Sigmoid colon (tissue), 7 donors: ENCODE data around the gene PDE5A. TPM values are rescaled to one million over a fixed set of nuclear protein-coding genes. Genes with fewer than 3 reads are reported as not detected.
A peak's percentile ranks its signal among the peaks of the same experiment; 100 is the strongest.

ENCODE experiments used
- DNase-seq: peaks from one replicate; pipeline ENCODE4 v3.0.0-alpha.2; 2019
- H3K27ac ChIP-seq, 4 donors: fragments of 200-600 bp; sonication (generic); one replicate each; pipeline ENCODE4 v1.5.1; 2016 to 2019; ENCODE audit warnings: mild to moderate bottlenecking in 1 of 4
- H3K27me3 ChIP-seq, 3 donors: fragments of 200-600 bp; sonication (generic); one replicate each; pipeline ENCODE4 v1.5.1; 2019; ENCODE audit warnings: mild to moderate bottlenecking in 1 of 3
- H3K36me3 ChIP-seq, 4 donors: fragments of 200-600 bp; sonication (generic); one replicate each; pipeline ENCODE4 v1.5.1; 2016 to 2019
- H3K4me1 ChIP-seq, 4 donors: fragments of 200-600 bp; sonication (generic); one replicate each; pipeline ENCODE4 v1.5.1; 2017 to 2019
- H3K4me3 ChIP-seq, 4 donors: fragments of 200-600 bp; sonication (generic); one replicate each; pipeline ENCODE4 v1.5.1; 2017 to 2019; ENCODE audit warnings: mild to moderate bottlenecking in 2 of 4, moderate library complexity in 1 of 4
- H3K9me3 ChIP-seq, 4 donors: fragments of 200-600 bp in 3 of 4; sonication (generic) in 3 of 4; one replicate each; pipeline versions ENCODE4 v1.5.1 to v1.6.1; 2013 to 2019
- CTCF ChIP-seq, 4 experiments: fragments of 450-650 bp in 3 of 4; fragments of 200-600 bp in 1 of 4; IDR thresholded peaks; one replicate each; pipeline ENCODE4 v1.5.1; 2016 to 2019; ENCODE audit warnings: antibody characterized with exemption in 4 of 4, mild to moderate bottlenecking in 3 of 4, moderate library complexity in 2 of 4
- EP300 ChIP-seq, 4 donors: sonication (generic); formaldehyde crosslinking; IDR thresholded peaks; one replicate each; pipeline ENCODE4 v1.6.1; 2017; ENCODE audit warnings: antibody characterized with exemption in 4 of 4
- POLR2A ChIP-seq, 2 donors: fragments of 450-650 bp; IDR thresholded peaks; one replicate each; pipeline ENCODE4 v1.6.1; 2016; ENCODE audit warnings: antibody characterized with exemption in 2 of 2, mild to moderate bottlenecking in 2 of 2, moderate library complexity in 2 of 2
- POLR2AphosphoS5 ChIP-seq, 4 donors: sonication (generic); formaldehyde crosslinking; IDR thresholded peaks; one replicate each; pipeline ENCODE4 v1.6.1; 2017; ENCODE audit warnings: antibody characterized with exemption in 4 of 4
- WGBS, 2 donors: extraction: QIAGEN DNeasy Blood & Tissue Kit; methylation state at CpG; one replicate each; pipeline ENCODE4 v1.1.7; 2013; 5-methylcytosine and 5-hydroxymethylcytosine counted together
- intact Hi-C: fragments of 100-400 bp; cut with DNase I; formaldehyde crosslinking; loops from one replicate; pipeline ENCODE4 v1.15.1; 2023
- polyA plus RNA-seq, 3 donors: library from polyadenylated mRNA; stranded (reverse); fragments of 200-250 nt; gene quantifications; one replicate each; pipeline ENCODE4 v1.2.3, GENCODE V29; 2013
- total RNA-seq, 4 donors: library from RNA; depleted of rRNA; stranded (reverse); fragments of >200 nt; gene quantifications; one replicate each; pipeline ENCODE4 v1.1.0, GENCODE V29; 2016
- donor health status: healthy with polysubstance abuse.
- donor health status: Bipolar disorder and iron deficiency.
- donor health status: healthy.

The PDE5A gene
- total and polyA plus RNA-seq, 7 donors: 5.5 to 209 (median 138) TPM

- intact Hi-C loops: loop anchor here (1.0 to 10.0 kb wide), 8 partner anchors 45 to 349 kb away; no protein-coding TSS in a partner anchor
Observed at GRCh38 chr4:119627267-119628255, 1.0 kb downstream of the PDE5A start.

GRCh38 chr4:119626943-119627266 lies 1.7 kb downstream of the PDE5A start:
- TF ChIP-seq POLR2A (IDR thresholded peaks at IDR 0.05): no peak
- peak in 1 of 4 donors; percentile 9 for TF ChIP-seq POLR2AphosphoS5 (IDR thresholded peaks at IDR 0.05)
- intact Hi-C loops: loop anchor here (1.0 to 10.0 kb wide), 6 partner anchors 45 to 312 kb away; no protein-coding TSS in a partner anchor
- DNase-seq: no peak
- Histone ChIP-seq H3K4me1 (peaks cover 0 to 40% (median 21%) of the 10 kb centered on the region in 4 donors), H3K36me3 (no peaks in the 10 kb centered on the region), H3K9me3 (no peaks in the 10 kb centered on the region), H3K4me3 (peak overlapping the region; percentile 75 to 96 (median 83)), H3K27me3 (no peaks in the 10 kb centered on the region), H3K27ac (peak overlapping the region; percentile 92 to 96 (median 94))
- WGBS, 2 donors: 0 to 1% methylated on average over 18 of the region's 18 CpGs

More at GRCh38 chr4:119627267-119628255, 1.0 kb downstream of the PDE5A start:
- H3K27ac ChIP-seq: peak overlapping the region; percentile 92 to 96 (median 94)
- H3K36me3 ChIP-seq: no peaks in the 10 kb centered on the region
- no peaks in the 10 kb centered on the region for H3K9me3 ChIP-seq
- H3K4me3 ChIP-seq: peak overlapping the region; percentile 75 to 96 (median 83)
- WGBS, 2 donors: 0 to 1% methylated on average over 90 of the region's 90 CpGs
- no peaks in the 10 kb centered on the region for H3K27me3 ChIP-seq
- DNase-seq: peak; percentile 91
- TF ChIP-seq POLR2A (IDR thresholded peaks at IDR 0.05) (no peak), POLR2AphosphoS5 (IDR thresholded peaks at IDR 0.05) (peak; percentile 45 to 77 (median 62)), EP300 (IDR thresholded peaks at IDR 0.05) (no peak), CTCF (IDR thresholded peaks at IDR 0.05) (peak in 1 of 4 experiments; percentile 37)
- H3K4me1 ChIP-seq: peaks cover 0 to 36% (median 23%) of the 10 kb centered on the region in 4 donors

DNA sequence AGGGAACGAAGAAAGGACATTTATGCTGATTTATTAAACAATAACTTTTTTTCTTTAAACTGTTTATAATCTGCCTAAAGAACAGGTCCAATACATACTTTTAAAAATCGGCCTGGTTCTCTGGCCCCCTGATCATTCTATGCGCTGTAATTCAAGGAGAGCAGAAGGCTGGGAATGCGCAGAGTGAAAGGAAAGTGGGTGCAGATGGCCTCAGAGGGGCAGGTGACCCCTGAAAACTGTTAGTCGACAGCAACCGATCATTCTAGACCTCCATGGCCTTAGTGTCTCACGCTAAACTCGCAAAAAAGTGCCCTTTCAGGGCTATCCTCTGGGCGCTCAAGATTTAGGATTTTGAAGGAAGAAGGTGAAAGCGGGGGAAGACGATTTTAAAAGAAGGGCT lies 2.2 kb downstream of the PDE5A start:
- Histone ChIP-seq H3K9me3 (no peaks in the 10 kb centered on the region), H3K4me1 (peaks cover 0 to 45% (median 21%) of the 10 kb centered on the region in 4 donors), H3K36me3 (no peaks in the 10 kb centered on the region), H3K27me3 (no peaks in the 10 kb centered on the region), H3K27ac (peak overlapping the region; percentile 92 to 96 (median 94)), H3K4me3 (peak overlapping the region; percentile 75 to 96 (median 83))
- 10 to 42% methylated on average over 11 of the region's 11 CpGs for WGBS, 2 donors
- TF ChIP-seq POLR2AphosphoS5 (IDR thresholded peaks at IDR 0.05): no peak
- no peak for TF ChIP-seq POLR2A (IDR thresholded peaks at IDR 0.05)
- TF ChIP-seq CTCF (IDR thresholded peaks at IDR 0.05): no peak
- TF ChIP-seq EP300 (IDR thresholded peaks at IDR 0.05): no peak
- intact Hi-C loops: loop anchor here (5.0 to 10.0 kb wide), 5 partner anchors 46 to 312 kb away; no protein-coding TSS in a partner anchor
- no peak for DNase-seq

- Histone ChIP-seq H3K4me1 (peaks cover 0 to 50% (median 25%) of the 10 kb centered on the region in 4 donors), H3K9me3 (no peaks in the 10 kb centered on the region), H3K27ac (peak overlapping the region; percentile 92 to 96 (median 94)), H3K27me3 (no peaks in the 10 kb centered on the region), H3K4me3 (peak overlapping the region; percentile 75 to 96 (median 83)), H3K36me3 (no peaks in the 10 kb centered on the region)
- 14 to 43% methylated on average over 2 of the region's 2 CpGs for WGBS, 2 donors
- TF ChIP-seq CTCF (IDR thresholded peaks at IDR 0.05): no peak
- no peak for TF ChIP-seq POLR2AphosphoS5 (IDR thresholded peaks at IDR 0.05)
- no peak for TF ChIP-seq POLR2A (IDR thresholded peaks at IDR 0.05)
- TF ChIP-seq EP300 (IDR thresholded peaks at IDR 0.05): no peak
- no peak for DNase-seq
- intact Hi-C loops: loop anchor here (5.0 to 10.0 kb wide), 5 partner anchors 47 to 311 kb away; no protein-coding TSS in a partner anchor
Observed at GRCh38 chr4:119625761-119626160, 2.8 kb downstream of the PDE5A start.

GRCh38 chr4:119624356-119624755 lies 4.2 kb downstream of the PDE5A start:
- Histone ChIP-seq H3K4me1 (peaks cover 0 to 51% (median 32%) of the 10 kb centered on the region in 4 donors), H3K36me3 (no peaks in the 10 kb centered on the region), H3K9me3 (no peaks in the 10 kb centered on the region), H3K4me3 (peak overlapping the region; percentile 75 to 96 (median 83)), H3K27ac (peak overlapping the region; percentile 92 to 96 (median 94)), H3K27me3 (no peaks in the 10 kb centered on the region)
- DNase-seq: no peak
- intact Hi-C loops: loop anchor here (10.0 kb wide), 1 partner anchor 310 kb away; no protein-coding TSS in a partner anchor
- TF ChIP-seq POLR2AphosphoS5 (IDR thresholded peaks at IDR 0.05): no peak
- WGBS, 2 donors: 12 to 49% methylated on average over 4 of the region's 4 CpGs
